ENCODE data around the gene MORN2.
"Not testable (repeated sequence)": the region's sequence is repeated elsewhere in the genome, so short reads cannot be mapped to it uniquely, and the experiment has no call there.

MORN2 gene

GRCh38 chr2:38875576-38876367 is at the start of gene MORN2, which contains the start of gene DHX57:
Gene MORN2, plus strand, starts transcription at chr2:38875976.
Gene DHX57, minus strand, starts transcription at chr2:38875934. Its CDS starts 7,529 bp downstream, at chr2:38868405.
- peak; percentile 49 to 58 for DNase-seq (ENCODE audit: low read depth in 2 of 2)

- DNase-seq (ENCODE audit: low read depth in 2 of 2): not testable (repeated sequence)
Measured at GRCh38 chr2:38827539-38828145, 48.1 kb upstream of the MORN2 start.

DNA sequence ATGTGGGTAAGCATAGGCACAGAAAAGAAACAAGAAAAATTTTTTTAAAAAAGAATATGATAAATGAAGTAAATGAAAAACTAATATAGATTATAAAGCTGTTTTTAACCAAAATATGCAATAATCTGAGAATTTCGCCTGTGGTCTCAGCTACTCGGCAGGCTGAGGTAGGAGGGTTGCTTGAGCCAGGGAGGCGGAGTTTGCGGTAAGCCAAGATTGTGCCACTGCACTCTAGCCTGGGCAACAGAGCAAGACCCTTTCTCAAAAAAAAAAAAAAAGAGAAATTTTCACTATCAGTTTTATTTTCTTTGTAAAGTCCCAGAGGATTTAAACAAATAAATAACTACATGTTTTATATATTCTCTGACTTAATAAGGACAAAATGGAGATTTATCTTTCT is 47.3 kb upstream of the MORN2 start:
- no peak for DNase-seq (ENCODE audit: low read depth in 2 of 2)

DNA sequence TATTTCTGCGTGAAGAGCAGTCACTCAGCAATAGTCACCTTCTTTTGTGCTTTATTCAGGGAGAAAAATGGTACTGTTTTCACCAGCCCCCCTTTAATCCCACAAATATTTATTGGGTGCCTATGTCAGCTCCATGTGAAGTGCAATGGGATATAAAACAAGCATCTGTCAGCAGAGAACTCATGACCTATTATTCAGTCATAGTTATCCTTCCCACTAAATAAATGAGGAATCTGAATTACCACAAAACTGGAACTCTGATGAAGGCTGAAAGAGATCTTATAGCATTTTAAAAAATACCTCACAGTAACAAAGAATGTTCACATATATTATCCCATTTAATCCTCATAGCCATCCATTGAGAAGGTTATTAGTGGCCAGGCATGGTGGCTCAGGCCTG is 45.8 kb upstream of the MORN2 start:
- no peak for DNase-seq (ENCODE audit: low read depth in 2 of 2)

- no peak for DNase-seq (ENCODE audit: low read depth in 2 of 2)
Measured at GRCh38 chr2:38830526-38831159, 45.1 kb upstream of the MORN2 start.

- no peak for DNase-seq (ENCODE audit: low read depth in 2 of 2)
Measured at GRCh38 chr2:38835015-38835601, 40.7 kb upstream of the MORN2 start.

- no peak for DNase-seq (ENCODE audit: low read depth in 2 of 2)
Measured at GRCh38 chr2:38835990-38836389, 39.8 kb upstream of the MORN2 start.

GRCh38 chr2:38836791-38837190 is 39.0 kb upstream of the MORN2 start:
- no peak for DNase-seq (ENCODE audit: low read depth in 2 of 2)

DNA sequence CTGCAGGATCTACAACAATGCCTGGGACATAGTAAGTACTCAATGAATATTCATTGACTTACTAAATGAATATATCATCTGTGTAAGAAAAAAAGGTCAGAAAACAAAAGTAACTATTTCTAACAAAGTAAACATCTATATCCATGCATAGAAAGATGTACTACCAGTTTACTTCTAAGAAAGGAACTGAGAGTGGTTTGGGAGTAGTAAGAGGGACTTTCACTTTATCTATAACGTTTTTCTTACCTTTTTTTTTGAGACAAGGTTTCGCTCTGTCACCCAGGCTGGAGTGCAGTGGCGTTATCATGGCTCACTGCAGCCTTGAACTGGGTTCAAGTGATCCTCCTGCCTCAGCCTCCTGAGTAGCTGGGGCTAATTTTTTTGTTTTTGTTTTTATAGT is 25.7 kb upstream of the MORN2 start:
- DNase-seq (ENCODE audit: low read depth in 2 of 2): no peak

- DNase-seq (ENCODE audit: low read depth in 2 of 2): no peak
Measured at GRCh38 chr2:38856165-38856564, 19.6 kb upstream of the MORN2 start.

DNA sequence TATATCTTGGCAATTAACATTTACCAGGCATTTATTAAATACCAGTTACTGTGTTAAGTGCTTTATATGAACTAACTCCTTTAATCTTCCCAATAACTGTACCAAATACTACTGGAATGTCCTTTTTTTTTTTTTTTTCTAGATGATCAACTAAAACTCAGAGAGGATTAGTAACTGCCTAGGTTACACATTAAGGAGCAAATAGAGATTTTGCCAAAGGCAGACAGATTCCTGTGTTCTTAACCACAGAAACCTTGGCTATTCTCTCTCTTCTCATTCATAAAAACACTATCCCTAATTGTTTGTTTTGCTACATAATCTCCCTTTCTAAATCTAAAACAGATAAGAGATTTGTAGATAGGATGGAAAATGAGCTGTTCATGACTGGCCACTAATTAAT is 13.3 kb upstream of the MORN2 start:
- DNase-seq (ENCODE audit: low read depth in 2 of 2): no peak

GRCh38 chr2:38863061-38863695 is 12.6 kb upstream of the MORN2 start:
- no peak for DNase-seq (ENCODE audit: low read depth in 2 of 2)

- no peak for DNase-seq (ENCODE audit: low read depth in 2 of 2)
Measured at GRCh38 chr2:38866773-38867443, 8.9 kb upstream of the MORN2 start.

DNA sequence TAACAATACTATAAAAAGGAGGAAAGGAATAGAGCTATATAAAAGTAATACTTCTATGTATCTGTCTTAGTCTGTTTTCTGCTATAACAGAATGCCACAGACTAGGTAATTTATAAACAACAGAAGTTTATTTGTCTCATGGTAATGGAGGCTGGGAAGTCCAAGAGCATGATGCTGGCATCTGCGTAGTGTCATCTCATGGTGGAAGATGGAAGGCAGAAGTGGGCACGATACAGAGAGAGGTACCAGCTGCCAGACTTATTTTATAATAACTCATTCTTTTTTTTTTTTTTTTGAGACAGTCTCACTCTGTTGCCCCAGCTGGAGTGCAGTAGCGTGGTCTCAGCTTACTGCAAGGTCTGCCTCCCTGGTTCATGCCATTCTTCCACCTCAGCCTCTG is 4.3 kb upstream of the MORN2 start:
- DNase-seq (ENCODE audit: low read depth in 2 of 2): no peak

DNA sequence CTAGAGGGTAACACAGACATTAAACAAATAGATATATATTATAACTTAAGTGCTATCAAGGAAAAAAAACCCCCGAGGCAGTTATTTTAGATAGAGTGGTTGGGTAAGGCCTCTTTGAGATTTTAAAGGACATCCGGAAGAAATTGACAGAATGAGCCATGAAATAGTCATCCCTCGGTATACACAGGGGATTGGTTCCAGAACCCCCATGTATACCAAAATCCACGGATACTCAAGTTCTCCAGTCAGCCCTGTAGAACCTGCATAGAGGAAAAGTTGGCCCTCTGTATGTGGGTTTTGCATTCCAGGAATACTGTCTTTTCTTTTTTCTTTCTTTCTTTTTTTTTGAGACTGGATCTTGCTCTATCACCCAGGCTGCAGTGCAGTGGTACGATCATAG is 2.0 kb upstream of the MORN2 start:
- no peak for DNase-seq (ENCODE audit: low read depth in 2 of 2)

DNA sequence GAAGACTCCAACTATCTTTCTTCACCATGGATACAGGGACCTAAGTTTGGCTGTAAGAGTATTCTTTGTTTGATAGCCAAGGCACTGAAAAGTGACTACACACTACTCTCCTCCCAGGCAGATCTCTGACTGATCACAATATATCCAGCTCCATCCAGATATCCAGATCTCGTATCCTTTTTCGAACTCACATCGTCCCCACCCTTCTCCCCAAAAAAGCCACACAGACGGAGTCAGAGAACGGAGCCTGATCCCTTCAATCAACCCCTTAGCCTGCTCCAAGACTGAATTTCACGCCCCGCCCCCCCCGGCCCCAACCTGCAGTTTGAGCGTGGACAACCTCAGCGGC is 575 bp upstream of the MORN2 start:
- DNase-seq (ENCODE audit: low read depth in 2 of 2): no peak

GRCh38 chr2:38876407-38876806 is 631 bp downstream of the MORN2 start:
- DNase-seq (ENCODE audit: low read depth in 2 of 2): no peak

- no peak for DNase-seq (ENCODE audit: low read depth in 2 of 2)
Measured at GRCh38 chr2:38886063-38886462, 10.3 kb downstream of the MORN2 start.

- no peak for DNase-seq (ENCODE audit: low read depth in 2 of 2)
Measured at GRCh38 chr2:38887347-38887746, 11.6 kb downstream of the MORN2 start.

- DNase-seq (ENCODE audit: low read depth in 2 of 2): no peak
Measured at GRCh38 chr2:38887902-38888554, 12.3 kb downstream of the MORN2 start.

DNA sequence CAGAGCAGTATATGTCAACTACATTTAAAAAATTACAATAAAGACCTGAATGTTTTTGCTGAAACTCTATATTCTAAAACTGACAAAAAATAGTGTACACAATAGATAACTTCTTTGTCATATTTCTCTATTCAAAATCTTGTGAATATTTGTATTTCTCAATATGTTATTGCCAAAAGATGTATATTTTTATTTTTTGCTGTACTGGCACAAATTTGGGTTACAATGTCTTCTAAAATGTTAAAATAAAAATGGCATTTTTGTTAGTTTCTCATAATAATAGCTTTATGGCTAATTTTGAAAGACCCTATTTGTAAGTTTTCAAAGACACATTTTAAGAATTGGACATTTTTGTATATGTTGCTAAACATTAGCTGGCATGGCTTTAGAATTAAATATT is 13.3 kb downstream of the MORN2 start:
- DNase-seq (ENCODE audit: low read depth in 2 of 2): no peak

Data from stimulated activated CD8-positive, alpha-beta memory T cell treated with anti-CD3 and anti-CD28 coated beads, Interleukin-7, amount 100 ng/mL, for 1 hour (primary cell).